ENCODE data around the gene MPND. TPM values are rescaled to one million over a fixed set of nuclear protein-coding genes. Genes with fewer than 3 reads are reported as not detected.

The MPND gene
- 18.7 and 21.3 TPM in 2 replicates for polyA plus RNA-seq (2012; rRNA removed)
- 9.7 and 14.7 TPM in 2 replicates for polyA plus RNA-seq (2012; cell fraction: cytosol; rRNA removed)
- polyA plus RNA-seq (2012; cell fraction: nucleus; rRNA removed), result 23.4 and 26.0 TPM in 2 replicates

- DNase-seq, result peak; percentile 94
- Histone ChIP-seq H3K4me2 (peak within 1 kb of the TSS; percentile 91), H3K27me3 (ENCODE audit: insufficient read depth) (no peaks in the 10 kb centered on the region), H3K9me2 (no peaks in the 10 kb centered on the region), H3K79me2 (ENCODE audit: insufficient read depth) (0 out of 2 replicates have a peak, but pooled peaks cover 5% of the 10 kb centered on the region), H2AFZ (ENCODE audit: low read depth) (peak within 1 kb of the TSS; percentile 91), H3K9ac (peak within 1 kb of the TSS; percentile 78), H3K9me3 (no peaks in the 10 kb centered on the region), H3K36me3 (replicated peaks in 1 of 2; ENCODE audit: control insufficient read depth in 1 of 2, insufficient read depth in 2 of 2, low read length in 1 of 2) (peaks cover 2 to 8% of the 10 kb centered on the region in 2 experiments), H4K20me1 (ENCODE audit: insufficient read depth) (no peaks in the 10 kb centered on the region), H3K4me3 (ENCODE audit: low read depth in 2 of 2, low read length in 1 of 2) (peak within 1 kb of the TSS; percentile 63 to 69), H3K27ac (ENCODE audit: low read depth in 2 of 2, low read length in 1 of 2) (peak within 1 kb of the TSS; percentile 72 to 91), H3K4me1 (ENCODE audit: control insufficient read depth in 1 of 2, insufficient read depth in 2 of 2, low read depth in 1 of 2, low read length in 1 of 2) (peaks cover 0 to 11% of the 10 kb centered on the region in 2 experiments; a peak in 1 of 4 replicates), H3F3A (replicated peaks; ENCODE audit: insufficient read depth) (no peaks in the 10 kb centered on the region)
- 9% methylated on average over 16 of the region's 101 CpGs for WGBS (ENCODE audit: low lambda C conversion rate)
- ChIA-PET CTCF (interaction anchor here (0.6 to 4.7 kb wide), 19 partner anchors 10 to 111 kb away, joined by 3 to 50 read pairs (median 4); partner anchors contain the start of genes SH3GL1 and YJU2), POLR2A (interaction anchor here (0.5 to 3.6 kb wide), 17 partner anchors 10 to 97 kb away, joined by 3 to 32 read pairs (median 5); partner anchors contain the start of genes FSD1, SH3GL1, SHD and YJU2)
- TF ChIP-seq TEAD4 (IDR thresholded peaks at IDR 0.05; ENCODE audit: borderline replicate concordance, insufficient read depth) (no peak), POLR2AphosphoS5 (IDR thresholded peaks at IDR 0.05; ENCODE audit: low read depth, low read length) (no peak), JUND (IDR thresholded peaks at IDR 0.05) (no peak), MEF2A (IDR thresholded peaks at IDR 0.05; ENCODE audit: borderline replicate concordance, low read depth) (no peak), USF2 (IDR thresholded peaks at IDR 0.05; ENCODE audit: borderline replicate concordance, low read depth, low read length) (no peak), NRF1 (IDR thresholded peaks at IDR 0.05; ENCODE audit: low read depth, low read length) (no peak), ELF1 (IDR thresholded peaks at IDR 0.05) (no peak), EZH2phosphoT487 (IDR thresholded peaks at IDR 0.05; ENCODE audit: borderline replicate concordance, low read depth) (no peak), FOXM1 (IDR thresholded peaks at IDR 0.05; ENCODE audit: low read depth) (no peak), MAX (IDR thresholded peaks at IDR 0.05; ENCODE audit: low read depth) (no peak), ZBTB33 (IDR thresholded peaks at IDR 0.05; ENCODE audit: borderline replicate concordance, low read depth) (no peak), TCF12 (IDR thresholded peaks at IDR 0.05) (no peak), RXRA (IDR thresholded peaks at IDR 0.05; ENCODE audit: borderline replicate concordance, low read depth) (no peak), EP300 (IDR thresholded peaks at IDR 0.05; ENCODE audit: borderline replicate concordance in 1 of 2, low read depth in 1 of 2, low read length in 1 of 2) (no peak), TAF1 (IDR thresholded peaks at IDR 0.05; ENCODE audit: borderline replicate concordance, low read depth, low read length) (0 out of 2 replicates have a peak, but pooled peaks have one; percentile 34), CHD2 (IDR thresholded peaks at IDR 0.05; ENCODE audit: low read length, partially characterized antibody) (peak; percentile 54), FOXJ3 (CRISPR knock-in tag; IDR thresholded peaks at IDR 0.05) (no peak), MXI1 (IDR thresholded peaks at IDR 0.05; ENCODE audit: low read depth, low read length) (peak; percentile 28; the same call in 1 of the 2 replicates), SMC3 (IDR thresholded peaks at IDR 0.05; ENCODE audit: low read depth, low read length) (no peak), CTCF (IDR thresholded peaks at IDR 0.05) (no peak), PBX3 (IDR thresholded peaks at IDR 0.05) (no peak), SIN3A (IDR thresholded peaks at IDR 0.05; ENCODE audit: borderline replicate concordance, low read depth, low read length) (no peak), RCOR1 (IDR thresholded peaks at IDR 0.05; ENCODE audit: low read length) (no peak), NFIC (IDR thresholded peaks at IDR 0.05; ENCODE audit: borderline replicate concordance) (no peak), GATA2 (CRISPR knock-in tag; IDR thresholded peaks at IDR 0.05) (no peak), USF1 (IDR thresholded peaks at IDR 0.05; ENCODE audit: borderline replicate concordance, low read depth) (no peak)
Measured at GRCh38 chr19:4343370-4344307, at the start of gene MPND. TSS of gene MPND (plus strand) at chr19:4343562. CDS start at chr19:4343594, 32 bp downstream.
